Neuron (in vitro differentiated cells): ENCODE results near the gene CDKN3.
"Not testable (repeated sequence)": the region's sequence is repeated elsewhere in the genome, so short reads cannot be mapped to it uniquely, and the experiment has no call there.

Experiments used
- H2AFZ ChIP-seq: one replicate; pipeline ENCODE4 v1.6.1; 2013; ENCODE audit warnings: low read depth, mild to moderate bottlenecking, inconsistent platforms, low read length, moderate library complexity
- H3K27me3 ChIP-seq: one replicate; pipeline ENCODE4 v1.6.1; 2013; ENCODE audit warnings: low read length; ENCODE audit not compliant: insufficient read depth
- H3K36me3 ChIP-seq: one replicate; pipeline ENCODE4 v1.6.1; 2013; ENCODE audit warnings: low read length; ENCODE audit not compliant: insufficient read depth
- H3K4me1 ChIP-seq: one replicate; pipeline ENCODE4 v1.6.1; 2013; ENCODE audit warnings: low read length; ENCODE audit not compliant: insufficient read depth
- H3K4me3 ChIP-seq: 2 replicates; pipeline ENCODE4 v1.5.1; 2013; ENCODE audit warnings: mild to moderate bottlenecking, low read length, moderate library complexity
- H3K9me3 ChIP-seq: one replicate; pipeline ENCODE4 v1.6.1; 2013; ENCODE audit warnings: low read length

Gene CDKN3

DNA sequence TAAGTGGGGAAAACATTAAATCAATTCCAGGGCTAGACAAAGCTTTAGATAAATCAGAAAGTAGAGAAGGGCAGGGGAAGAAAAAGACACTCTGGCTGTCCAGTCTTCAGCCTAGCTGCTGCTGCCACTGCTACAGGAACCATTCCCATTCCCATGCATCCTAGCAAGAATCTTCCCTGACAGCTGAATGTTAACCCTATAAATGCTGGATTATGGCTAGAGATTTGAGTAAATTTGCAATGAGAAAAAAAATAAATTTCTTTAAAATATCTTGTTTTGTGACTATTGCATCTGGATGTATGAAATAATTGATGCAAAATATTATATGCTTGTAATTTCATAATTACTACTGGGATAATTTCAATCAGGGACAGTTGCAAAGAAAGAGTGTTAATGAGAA is 15.0 kb upstream of the CDKN3 start:
- Histone ChIP-seq H2AFZ (no peak overlapping the region), H3K36me3 (no peaks in the 10 kb centered on the region), H3K9me3 (no peaks in the 10 kb centered on the region), H3K27me3 (no peaks in the 10 kb centered on the region), H3K4me3 (no peak overlapping the region), H3K4me1 (peaks cover 11% of the 10 kb centered on the region)

- peaks cover 13% of the 10 kb centered on the region for H3K4me1 ChIP-seq
- H2AFZ ChIP-seq, result no peak overlapping the region
- H3K4me3 ChIP-seq, result no peak overlapping the region
- H3K9me3 ChIP-seq, result no peaks in the 10 kb centered on the region
- no peaks in the 10 kb centered on the region for H3K27me3 ChIP-seq
- no peaks in the 10 kb centered on the region for H3K36me3 ChIP-seq
These were observed 13.0 kb upstream of the CDKN3 start for GRCh38 chr14:54383835-54384234.

- Histone ChIP-seq H3K27me3 (no peaks in the 10 kb centered on the region), H3K9me3 (no peaks in the 10 kb centered on the region), H2AFZ (no peak overlapping the region)
These were observed 11.3 kb upstream of the CDKN3 start for GRCh38 chr14:54385556-54385955.

DNA sequence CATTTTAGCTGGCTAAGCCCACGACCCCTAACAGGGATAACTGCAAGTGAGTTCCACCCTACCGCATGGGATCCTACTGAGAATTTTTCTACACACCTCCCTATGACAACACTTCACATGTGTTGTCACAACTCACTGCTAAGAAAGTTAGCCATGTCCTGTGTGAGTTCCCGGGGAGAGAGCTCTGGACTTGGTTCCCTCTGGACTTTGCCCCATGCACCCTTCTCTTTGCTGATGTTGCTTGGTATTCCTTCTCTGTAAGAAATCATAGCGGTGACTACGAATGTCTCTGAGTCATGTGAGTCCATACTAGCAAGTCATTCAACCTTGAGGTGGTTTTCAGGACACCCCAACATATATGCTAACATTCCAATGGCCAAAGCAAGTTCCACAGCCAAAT is 9.5 kb upstream of the CDKN3 start:
- Histone ChIP-seq H3K27me3 (no peaks in the 10 kb centered on the region), H3K4me3 (no peak overlapping the region), H3K36me3 (no peaks in the 10 kb centered on the region), H3K9me3 (no peaks in the 10 kb centered on the region), H2AFZ (no peak overlapping the region), H3K4me1 (peaks cover 12% of the 10 kb centered on the region)

More at GRCh38 chr14:54385556-54385955, 11.3 kb upstream of the CDKN3 start:
- Histone ChIP-seq H3K4me3 (no peak overlapping the region), H3K4me1 (peaks cover 15% of the 10 kb centered on the region), H3K36me3 (no peaks in the 10 kb centered on the region)

GRCh38 chr14:54392131-54392859 is 4.5 kb upstream of the CDKN3 start:
- no peaks in the 10 kb centered on the region for H3K27me3 ChIP-seq
- no peak overlapping the region for H2AFZ ChIP-seq
- H3K4me1 ChIP-seq, result peaks cover 4% of the 10 kb centered on the region
- peaks cover 2% of the 10 kb centered on the region for H3K9me3 ChIP-seq
- no peaks in the 10 kb centered on the region for H3K36me3 ChIP-seq
- no peak overlapping the region for H3K4me3 ChIP-seq

- not testable (repeated sequence) for H3K4me3 ChIP-seq, H3K9me3 ChIP-seq, H3K36me3 ChIP-seq, H2AFZ ChIP-seq, H3K27me3 ChIP-seq, H3K4me1 ChIP-seq
These were observed 3.6 kb upstream of the CDKN3 start for GRCh38 chr14:54392986-54393884.

GRCh38 chr14:54394596-54394995 is 2.2 kb upstream of the CDKN3 start:
- no peak overlapping the region for H2AFZ ChIP-seq
- H3K27me3 ChIP-seq, result no peaks in the 10 kb centered on the region
- peaks cover 2% of the 10 kb centered on the region for H3K9me3 ChIP-seq

GRCh38 chr14:54395284-54395683 is 1.5 kb upstream of the CDKN3 start:
- no peak overlapping the region for H3K4me3 ChIP-seq
- H3K4me1 ChIP-seq, result peaks cover 2% of the 10 kb centered on the region
- H3K9me3 ChIP-seq, result peaks cover 2% of the 10 kb centered on the region
- H2AFZ ChIP-seq, result no peak overlapping the region
- no peaks in the 10 kb centered on the region for H3K36me3 ChIP-seq
- no peaks in the 10 kb centered on the region for H3K27me3 ChIP-seq

More at GRCh38 chr14:54394596-54394995, 2.2 kb upstream of the CDKN3 start:
- Histone ChIP-seq H3K4me1 (peaks cover 2% of the 10 kb centered on the region), H3K4me3 (no peak overlapping the region), H3K36me3 (no peaks in the 10 kb centered on the region)

- Histone ChIP-seq H3K4me1 (peaks cover 2% of the 10 kb centered on the region), H2AFZ (no peak overlapping the region), H3K27me3 (no peaks in the 10 kb centered on the region), H3K36me3 (no peaks in the 10 kb centered on the region), H3K9me3 (peaks cover 2% of the 10 kb centered on the region), H3K4me3 (no peak overlapping the region)
These were observed 1.1 kb upstream of the CDKN3 start for GRCh38 chr14:54395716-54396115.

DNA sequence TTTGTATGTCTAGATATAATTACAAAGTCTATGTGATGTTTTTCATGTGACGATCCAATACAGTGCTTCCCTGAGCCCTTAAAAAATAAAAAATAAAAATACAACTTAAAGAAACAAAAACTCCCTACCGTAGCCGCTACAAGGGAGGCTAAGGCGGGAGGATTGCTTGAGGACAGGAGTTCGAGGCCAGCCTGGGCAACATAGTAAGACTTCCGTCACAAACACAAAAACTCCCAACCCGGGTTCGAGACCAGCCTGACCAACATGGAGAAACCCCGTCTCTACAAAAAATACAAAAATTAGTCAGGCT is 669 bp upstream of the CDKN3 start:
- Histone ChIP-seq H3K4me1 (peaks cover 2% of the 10 kb centered on the region), H2AFZ (peak overlapping the region; percentile 70), H3K9me3 (peaks cover 2% of the 10 kb centered on the region), H3K4me3 (peak overlapping the region; percentile 71), H3K36me3 (no peaks in the 10 kb centered on the region), H3K27me3 (no peaks in the 10 kb centered on the region)

DNA sequence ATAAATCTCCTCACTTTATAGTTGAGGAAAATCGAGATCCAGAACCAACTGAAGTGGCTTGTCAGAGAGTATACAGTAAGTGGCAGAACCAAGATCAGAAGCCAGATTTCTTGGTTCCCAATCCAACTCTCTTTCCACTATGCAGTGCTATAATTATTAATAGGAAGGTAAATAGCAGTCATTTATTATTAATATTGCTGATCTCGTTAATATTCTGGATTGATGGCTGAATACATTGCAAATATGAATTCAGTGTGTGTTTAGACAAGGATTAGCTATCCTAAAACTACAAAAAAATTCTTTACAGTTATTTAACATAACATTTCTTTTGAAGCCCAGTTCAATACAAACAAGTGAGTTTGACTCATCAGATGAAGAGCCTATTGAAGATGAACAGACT is 2.8 kb downstream of the CDKN3 start:
- H3K36me3 ChIP-seq, result peaks cover 2% of the 10 kb centered on the region
- H3K27me3 ChIP-seq, result no peaks in the 10 kb centered on the region
- no peak overlapping the region for H2AFZ ChIP-seq
- peaks cover 2% of the 10 kb centered on the region for H3K4me1 ChIP-seq
- peaks cover 2% of the 10 kb centered on the region for H3K9me3 ChIP-seq
- no peak overlapping the region for H3K4me3 ChIP-seq

GRCh38 chr14:54403401-54404005 is 6.7 kb downstream of the CDKN3 start:
- not testable (repeated sequence) for H3K27me3 ChIP-seq, H3K36me3 ChIP-seq, H3K4me3 ChIP-seq, H2AFZ ChIP-seq, H3K4me1 ChIP-seq, H3K9me3 ChIP-seq

DNA sequence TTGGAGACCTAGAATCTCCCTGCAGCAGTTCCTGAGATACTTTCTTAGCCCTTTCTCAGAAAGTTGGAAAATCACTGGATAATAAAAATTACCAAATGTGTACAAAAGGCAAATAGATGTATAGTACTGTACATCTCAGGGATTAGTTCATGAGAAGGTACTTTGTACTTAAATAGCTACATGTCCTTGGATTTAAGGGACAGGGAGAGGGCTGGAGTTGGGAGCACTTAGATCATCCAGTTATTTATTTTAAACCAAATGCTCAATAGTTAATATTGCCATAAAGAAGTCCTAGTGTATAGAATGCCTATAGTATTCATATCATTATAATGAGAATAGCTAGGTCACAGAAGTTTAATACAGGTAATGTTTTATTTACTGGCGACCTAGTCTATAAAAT is 13.4 kb downstream of the CDKN3 start:
- no peaks in the 10 kb centered on the region for H3K27me3 ChIP-seq
- H3K9me3 ChIP-seq, result no peaks in the 10 kb centered on the region
- no peaks in the 10 kb centered on the region for H3K4me1 ChIP-seq
- peaks cover 26% of the 10 kb centered on the region for H3K36me3 ChIP-seq
- no peak overlapping the region for H3K4me3 ChIP-seq
- no peak overlapping the region for H2AFZ ChIP-seq
